Measurements from ENCODE around the gene IL1R2. TPM values are rescaled to one million over a fixed set of nuclear protein-coding genes. Genes with fewer than 3 reads are reported as not detected.

Gene IL1R2
- total and polyA plus RNA-seq, 2 of the 13 experiments (the other 11 are each of a cell fraction or from before 2014, with no cell fraction given): 3.6 to 7.3 TPM

DNA sequence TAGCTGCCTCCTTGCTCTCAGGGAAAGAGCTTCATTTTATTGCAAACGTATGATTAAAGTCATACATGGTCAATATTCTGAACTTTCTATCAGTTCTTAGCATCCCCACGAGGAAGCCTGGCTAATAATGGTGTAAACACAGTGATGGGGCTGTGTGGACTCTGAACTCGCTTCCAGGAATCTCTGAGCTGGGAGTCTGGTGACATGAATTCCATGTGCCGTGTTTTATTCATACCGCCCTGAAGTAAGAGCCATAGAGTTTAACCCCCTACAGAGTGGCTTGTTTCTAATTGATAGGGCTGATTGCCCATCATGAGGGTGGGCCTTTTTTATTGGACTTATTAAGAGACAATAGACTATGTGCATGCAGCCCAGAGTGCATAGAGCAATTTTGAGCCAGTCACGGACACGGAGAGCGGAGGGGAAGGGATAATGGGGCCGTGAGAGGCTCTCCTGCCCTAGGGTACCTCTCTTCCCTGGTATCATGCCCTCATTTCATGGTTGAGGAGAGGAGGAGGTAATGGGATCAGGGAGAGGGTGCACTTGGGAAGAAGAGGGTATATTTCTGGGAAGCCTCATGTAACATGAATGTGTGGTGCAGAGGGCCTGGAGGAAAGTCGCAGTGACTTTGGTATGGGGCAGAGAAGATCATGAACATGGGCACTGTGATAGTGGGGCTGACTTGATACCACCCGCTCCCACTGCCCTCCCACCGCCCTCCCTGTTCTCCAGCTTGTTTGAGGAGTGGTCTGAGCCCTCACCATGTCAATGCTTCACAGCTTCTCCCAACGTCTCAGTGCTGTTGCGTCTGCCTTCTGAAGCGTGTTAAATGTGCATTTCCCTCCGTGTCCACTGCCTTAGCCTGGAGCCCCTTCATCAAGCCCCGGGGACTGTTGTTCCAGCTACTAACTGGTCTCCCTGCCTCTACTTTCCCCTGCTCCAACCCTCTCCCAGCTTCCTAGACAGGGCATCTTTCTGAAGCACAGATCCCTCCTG, 73.2 kb downstream of the IL1R2 start (continued):
- TF ChIP-seq ZNF543 (CRISPR knock-in tag; IDR thresholded peaks at IDR 0.05) (no peak; the same call in 1 of the 2 replicates), U2AF2 (IDR thresholded peaks at IDR 0.05; ENCODE audit: low read depth, low read length) (no peak), NCOA2 (CRISPR knock-in tag; IDR thresholded peaks at IDR 0.05) (peak; percentile 86), EP300 (IDR thresholded peaks at IDR 0.05; ENCODE audit: low read depth in 2 of 2, low read length in 2 of 2) (peak; percentile 40 to 79; a peak in 2 of 4 replicates), EP300 (CRISPR knock-in tag; IDR thresholded peaks at IDR 0.05; ENCODE audit: borderline replicate concordance) (peak; percentile 73; the same call in 1 of the 2 replicates), ZNF530 (CRISPR knock-in tag; IDR thresholded peaks at IDR 0.05; ENCODE audit: low read depth) (no peak), EEA1 (CRISPR knock-in tag; IDR thresholded peaks at IDR 0.05; ENCODE audit: borderline replicate concordance) (no peak), MBNL3 (CRISPR knock-in tag; conservative IDR thresholded peaks at IDR 0.05) (no peak), XBP1 (CRISPR knock-in tag; IDR thresholded peaks at IDR 0.05) (no peak), ETV5 (CRISPR knock-in tag; IDR thresholded peaks at IDR 0.05; ENCODE audit: borderline replicate concordance) (no peak), FOSL2 (CRISPR knock-in tag; IDR thresholded peaks at IDR 0.05) (peak; percentile 67; the same call in 1 of the 2 replicates), RELA (CRISPR knock-in tag; IDR thresholded peaks at IDR 0.05) (no peak), FOXA1 (IDR thresholded peaks at IDR 0.05) (no peak), FOXA1 (CRISPR knock-in tag; IDR thresholded peaks at IDR 0.05) (peak; percentile 76)
- TF ChIP-seq, protein P1, sequence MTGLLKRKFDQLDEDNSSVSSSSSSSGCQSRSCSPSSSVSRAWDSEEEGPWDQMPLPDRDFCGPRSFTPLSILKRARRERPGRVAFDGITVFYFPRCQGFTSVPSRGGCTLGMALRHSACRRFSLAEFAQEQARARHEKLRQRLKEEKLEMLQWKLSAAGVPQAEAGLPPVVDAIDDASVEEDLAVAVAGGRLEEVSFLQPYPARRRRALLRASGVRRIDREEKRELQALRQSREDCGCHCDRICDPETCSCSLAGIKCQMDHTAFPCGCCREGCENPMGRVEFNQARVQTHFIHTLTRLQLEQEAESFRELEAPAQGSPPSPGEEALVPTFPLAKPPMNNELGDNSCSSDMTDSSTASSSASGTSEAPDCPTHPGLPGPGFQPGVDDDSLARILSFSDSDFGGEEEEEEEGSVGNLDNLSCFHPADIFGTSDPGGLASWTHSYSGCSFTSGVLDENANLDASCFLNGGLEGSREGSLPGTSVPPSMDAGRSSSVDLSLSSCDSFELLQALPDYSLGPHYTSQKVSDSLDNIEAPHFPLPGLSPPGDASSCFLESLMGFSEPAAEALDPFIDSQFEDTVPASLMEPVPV (CRISPR knock-in tag; IDR thresholded peaks at IDR 0.05): peak; percentile 33; the same call in 1 of the 2 replicates
- TF ChIP-seq, protein P2, sequence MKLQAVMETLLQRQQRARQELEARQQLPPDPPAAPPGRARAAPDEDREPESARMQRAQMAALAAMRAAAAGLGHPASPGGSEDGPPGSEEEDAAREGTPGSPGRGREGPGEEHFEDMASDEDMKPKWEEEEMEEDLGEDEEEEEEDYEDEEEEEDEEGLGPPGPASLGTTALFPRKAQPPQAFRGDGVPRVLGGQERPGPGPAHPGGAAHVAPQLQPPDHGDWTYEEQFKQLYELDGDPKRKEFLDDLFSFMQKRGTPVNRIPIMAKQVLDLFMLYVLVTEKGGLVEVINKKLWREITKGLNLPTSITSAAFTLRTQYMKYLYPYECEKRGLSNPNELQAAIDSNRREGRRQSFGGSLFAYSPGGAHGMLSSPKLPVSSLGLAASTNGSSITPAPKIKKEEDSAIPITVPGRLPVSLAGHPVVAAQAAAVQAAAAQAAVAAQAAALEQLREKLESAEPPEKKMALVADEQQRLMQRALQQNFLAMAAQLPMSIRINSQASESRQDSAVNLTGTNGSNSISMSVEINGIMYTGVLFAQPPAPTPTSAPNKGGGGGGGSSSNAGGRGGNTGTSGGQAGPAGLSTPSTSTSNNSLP (IDR thresholded peaks at IDR 0.05; ENCODE audit: low read depth, low read length): peak; percentile 81
- TF ChIP-seq, protein P3, sequence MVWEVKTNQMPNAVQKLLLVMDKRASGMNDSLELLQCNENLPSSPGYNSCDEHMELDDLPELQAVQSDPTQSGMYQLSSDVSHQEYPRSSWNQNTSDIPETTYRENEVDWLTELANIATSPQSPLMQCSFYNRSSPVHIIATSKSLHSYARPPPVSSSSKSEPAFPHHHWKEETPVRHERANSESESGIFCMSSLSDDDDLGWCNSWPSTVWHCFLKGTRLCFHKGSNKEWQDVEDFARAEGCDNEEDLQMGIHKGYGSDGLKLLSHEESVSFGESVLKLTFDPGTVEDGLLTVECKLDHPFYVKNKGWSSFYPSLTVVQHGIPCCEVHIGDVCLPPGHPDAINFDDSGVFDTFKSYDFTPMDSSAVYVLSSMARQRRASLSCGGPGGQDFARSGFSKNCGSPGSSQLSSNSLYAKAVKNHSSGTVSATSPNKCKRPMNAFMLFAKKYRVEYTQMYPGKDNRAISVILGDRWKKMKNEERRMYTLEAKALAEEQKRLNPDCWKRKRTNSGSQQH (CRISPR knock-in tag; IDR thresholded peaks at IDR 0.05; ENCODE audit: low read depth): 0 out of 2 replicates have a peak, but pooled peaks have one; percentile 18
- TF ChIP-seq, protein P4, sequence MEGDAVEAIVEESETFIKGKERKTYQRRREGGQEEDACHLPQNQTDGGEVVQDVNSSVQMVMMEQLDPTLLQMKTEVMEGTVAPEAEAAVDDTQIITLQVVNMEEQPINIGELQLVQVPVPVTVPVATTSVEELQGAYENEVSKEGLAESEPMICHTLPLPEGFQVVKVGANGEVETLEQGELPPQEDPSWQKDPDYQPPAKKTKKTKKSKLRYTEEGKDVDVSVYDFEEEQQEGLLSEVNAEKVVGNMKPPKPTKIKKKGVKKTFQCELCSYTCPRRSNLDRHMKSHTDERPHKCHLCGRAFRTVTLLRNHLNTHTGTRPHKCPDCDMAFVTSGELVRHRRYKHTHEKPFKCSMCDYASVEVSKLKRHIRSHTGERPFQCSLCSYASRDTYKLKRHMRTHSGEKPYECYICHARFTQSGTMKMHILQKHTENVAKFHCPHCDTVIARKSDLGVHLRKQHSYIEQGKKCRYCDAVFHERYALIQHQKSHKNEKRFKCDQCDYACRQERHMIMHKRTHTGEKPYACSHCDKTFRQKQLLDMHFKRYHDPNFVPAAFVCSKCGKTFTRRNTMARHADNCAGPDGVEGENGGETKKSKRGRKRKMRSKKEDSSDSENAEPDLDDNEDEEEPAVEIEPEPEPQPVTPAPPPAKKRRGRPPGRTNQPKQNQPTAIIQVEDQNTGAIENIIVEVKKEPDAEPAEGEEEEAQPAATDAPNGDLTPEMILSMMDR (CRISPR knock-in tag; IDR thresholded peaks at IDR 0.05): no peak
- TF ChIP-seq, protein P5, sequence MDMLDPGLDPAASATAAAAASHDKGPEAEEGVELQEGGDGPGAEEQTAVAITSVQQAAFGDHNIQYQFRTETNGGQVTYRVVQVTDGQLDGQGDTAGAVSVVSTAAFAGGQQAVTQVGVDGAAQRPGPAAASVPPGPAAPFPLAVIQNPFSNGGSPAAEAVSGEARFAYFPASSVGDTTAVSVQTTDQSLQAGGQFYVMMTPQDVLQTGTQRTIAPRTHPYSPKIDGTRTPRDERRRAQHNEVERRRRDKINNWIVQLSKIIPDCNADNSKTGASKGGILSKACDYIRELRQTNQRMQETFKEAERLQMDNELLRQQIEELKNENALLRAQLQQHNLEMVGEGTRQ (IDR thresholded peaks at IDR 0.05; ENCODE audit: low read depth, low read length): no peak
- TF ChIP-seq, protein P5 (CRISPR knock-in tag; IDR thresholded peaks at IDR 0.05; ENCODE audit: borderline replicate concordance): no peak
